Right renal pelvis (tissue), 4 donors: Measurements from ENCODE around the gene ABLIM2. TPM values are rescaled to one million over a fixed set of nuclear protein-coding genes. Genes with fewer than 3 reads are reported as not detected.

ENCODE experiments used
- DNase-seq, 4 donors: peaks; one replicate each; pipeline ENCODE4 v3.0.0-alpha.2; 2013; ENCODE audit warnings: low read depth in 4 of 4, low spot score in 3 of 4, missing footprints in 1 of 4
- polyA plus RNA-seq, 4 donors: library from polyadenylated mRNA; unstranded; fragments of 120-200 nt; gene quantifications; one replicate each; pipeline ENCODE4 v1.2.1, GENCODE V29; 2013; ENCODE audit not compliant: insufficient read length in 4 of 4

ABLIM2 gene
- polyA plus RNA-seq, 4 donors: 6.4 to 7.6 (median 7.5) TPM

GRCh38 chr4:8090744-8091301, 67.8 kb downstream of the ABLIM2 start:
- no peak for DNase-seq

DNA sequence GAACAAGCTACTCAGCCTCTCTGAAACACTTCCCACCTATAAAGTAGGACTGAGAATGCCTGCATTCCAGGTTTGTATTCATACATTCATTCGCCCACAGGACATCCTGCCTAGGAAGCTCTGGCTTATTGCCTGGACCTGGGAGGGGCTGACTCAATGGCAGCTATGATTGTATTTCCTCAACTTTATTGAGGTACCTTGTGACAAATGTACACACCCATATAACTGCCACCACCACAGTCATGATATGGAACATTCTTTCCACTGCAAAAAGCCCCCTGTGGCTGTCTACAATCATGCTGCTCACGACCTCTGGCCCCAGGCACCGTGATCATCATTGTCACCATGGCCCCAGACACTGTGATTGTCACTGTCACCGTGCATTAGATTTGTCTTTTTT, 68.3 kb downstream of the ABLIM2 start:
- DNase-seq: no peak

GRCh38 chr4:8089862-8090261, 68.8 kb downstream of the ABLIM2 start:
- no peak for DNase-seq

- DNase-seq: no peak
These were observed 69.6 kb downstream of the ABLIM2 start for GRCh38 chr4:8088966-8089491.

- no peak for DNase-seq
These were observed 70.6 kb downstream of the ABLIM2 start for GRCh38 chr4:8087921-8088495.

DNA sequence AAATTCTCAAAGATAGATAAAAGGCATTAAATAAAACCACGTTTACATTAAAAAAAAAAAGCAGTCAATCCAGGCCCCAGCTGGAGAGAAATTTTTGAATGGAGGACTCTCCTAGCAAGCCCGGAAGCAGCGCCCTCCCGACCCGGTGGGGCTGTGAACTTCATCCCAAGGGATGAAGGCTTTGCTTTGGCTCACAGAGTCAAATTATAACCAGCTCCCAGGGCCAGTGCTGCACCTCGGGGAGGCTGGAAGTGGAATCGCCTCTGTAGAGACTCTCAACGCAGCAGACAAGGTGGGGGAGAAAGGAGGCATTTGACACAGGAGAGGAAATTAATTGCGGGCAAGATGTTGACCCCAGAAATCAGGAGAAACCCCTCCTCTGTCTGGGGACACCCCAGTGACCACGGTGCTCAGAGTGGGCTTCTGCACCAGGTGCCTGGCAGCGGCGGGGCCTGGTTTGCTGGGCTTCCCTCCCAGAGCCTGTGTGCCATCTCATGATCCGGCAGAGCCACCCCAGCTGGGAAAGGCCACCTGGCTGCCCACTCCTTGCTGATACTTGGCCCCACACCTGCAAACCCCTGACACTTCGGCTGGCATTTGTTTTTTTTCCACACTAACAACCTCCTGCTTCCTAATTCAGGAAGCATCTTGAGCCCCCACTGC, 71.7 kb downstream of the ABLIM2 start:
- no peak for DNase-seq

DNA sequence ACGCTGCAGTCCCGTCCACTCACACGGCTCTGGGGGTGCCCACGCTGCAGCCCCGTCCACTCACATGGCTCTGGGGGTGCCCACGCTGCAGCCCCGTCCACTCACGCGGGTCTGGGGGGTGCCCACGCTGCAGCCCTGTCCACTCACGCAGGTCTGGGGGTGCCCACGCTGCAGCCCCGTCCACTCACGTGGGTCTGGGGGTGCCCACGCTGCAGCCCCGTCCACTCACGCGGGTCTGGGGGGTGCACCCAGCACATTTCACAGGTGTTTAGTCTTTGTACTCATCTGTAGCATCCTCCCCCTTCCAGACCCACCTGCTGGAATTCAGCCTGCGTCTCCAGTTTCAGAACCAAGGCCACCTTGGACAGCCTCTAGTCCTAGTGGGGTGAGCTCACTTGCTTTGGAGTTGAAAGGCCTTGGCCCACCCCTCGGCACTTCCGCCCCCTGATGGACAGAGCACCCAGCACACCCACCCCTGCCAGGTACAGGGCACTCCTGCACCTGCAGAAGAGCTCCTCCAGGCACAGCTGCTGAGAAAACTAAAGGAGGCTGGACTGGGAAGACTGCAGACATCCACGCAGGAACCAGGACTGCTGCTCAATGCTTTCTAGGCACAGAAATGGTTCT, 73.0 kb downstream of the ABLIM2 start:
- DNase-seq: no peak

DNA sequence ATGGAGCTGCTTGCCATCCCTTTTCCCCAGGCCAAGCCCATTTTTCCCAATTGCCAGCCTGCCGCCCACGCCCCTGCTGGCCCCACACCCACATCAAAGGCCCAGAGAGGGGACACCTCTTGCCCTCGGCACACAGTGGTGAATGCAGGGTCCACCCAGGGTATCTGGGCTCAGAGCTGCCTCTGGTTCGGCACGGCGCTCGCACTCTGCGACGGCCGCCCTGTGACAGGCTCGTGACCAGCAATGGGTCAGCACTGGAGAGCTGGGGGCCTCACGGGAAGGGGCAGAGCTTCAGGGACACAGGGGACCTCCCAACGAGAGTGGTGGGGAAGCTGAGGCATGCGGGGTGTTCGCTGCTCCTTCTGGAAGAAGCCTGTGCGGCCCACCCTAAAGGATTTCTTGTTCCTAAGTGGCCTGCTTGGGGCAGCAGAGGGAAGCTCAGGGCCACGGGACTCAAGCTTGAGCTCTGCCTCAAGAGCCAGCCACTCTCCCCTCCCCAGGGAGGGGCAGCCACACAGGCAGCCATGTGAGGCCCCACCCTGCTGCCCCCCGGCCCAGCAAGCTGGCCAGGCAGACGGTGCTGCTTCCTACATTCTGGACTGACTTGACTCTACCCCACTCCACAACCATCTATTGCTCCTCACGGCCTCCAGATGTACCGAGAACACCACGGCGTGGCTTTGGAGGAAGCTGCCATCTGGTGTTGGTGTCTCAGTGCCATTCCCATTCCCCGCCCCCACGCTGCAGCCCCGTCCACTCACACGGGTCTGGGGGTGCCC, 73.7 kb downstream of the ABLIM2 start:
- no peak for DNase-seq

- no peak for DNase-seq
These were observed 74.5 kb downstream of the ABLIM2 start for GRCh38 chr4:8084031-8084660.

- no peak for DNase-seq
These were observed 75.4 kb downstream of the ABLIM2 start for GRCh38 chr4:8083086-8083825.

- DNase-seq: no peak
These were observed 76.0 kb downstream of the ABLIM2 start for GRCh38 chr4:8082517-8083055.

DNA sequence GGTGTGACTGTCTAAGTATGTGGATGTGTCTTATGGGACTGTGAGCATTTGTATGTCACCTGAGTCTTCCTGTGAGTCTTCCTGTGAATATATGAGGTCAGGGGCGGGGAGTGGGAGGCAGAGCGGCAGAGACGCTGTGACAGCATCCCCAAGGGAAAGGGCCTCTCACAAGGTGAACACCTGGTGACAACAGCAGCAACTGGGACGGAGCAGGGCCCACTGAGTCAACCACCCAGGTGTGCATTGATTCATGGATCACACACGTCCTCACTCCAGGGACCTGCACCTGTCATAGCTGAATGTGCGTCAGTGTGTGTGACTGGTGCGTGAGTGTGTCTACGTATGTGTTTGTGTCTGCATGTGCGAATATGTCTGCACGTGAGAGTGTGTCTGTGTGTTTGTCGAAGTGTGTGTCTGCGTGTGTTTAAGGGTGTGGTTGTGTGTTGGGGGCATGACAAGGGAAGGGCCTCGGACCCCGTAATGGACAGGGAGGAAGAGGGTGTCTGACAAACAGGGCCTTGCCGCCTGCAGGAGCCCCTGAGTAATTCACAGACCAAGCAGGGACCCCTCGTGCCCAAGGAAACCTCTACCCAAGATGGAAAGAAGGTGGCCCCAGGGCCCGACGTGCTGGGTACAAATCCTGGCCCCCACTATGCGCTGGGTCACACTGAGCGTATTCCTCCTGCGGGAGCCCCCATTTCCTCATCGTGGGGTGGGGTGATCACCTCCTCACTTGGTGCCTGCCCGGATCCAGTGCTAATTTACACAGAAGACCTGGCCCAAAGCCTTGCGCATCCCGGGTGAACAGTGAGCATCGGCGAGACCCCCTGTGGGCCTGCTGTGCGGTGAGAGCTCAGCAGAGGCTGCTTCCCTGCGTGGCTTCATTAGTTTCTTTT, 76.7 kb downstream of the ABLIM2 start:
- DNase-seq: no peak

- DNase-seq: no peak
These were observed 77.4 kb downstream of the ABLIM2 start for GRCh38 chr4:8081171-8081570.

DNA sequence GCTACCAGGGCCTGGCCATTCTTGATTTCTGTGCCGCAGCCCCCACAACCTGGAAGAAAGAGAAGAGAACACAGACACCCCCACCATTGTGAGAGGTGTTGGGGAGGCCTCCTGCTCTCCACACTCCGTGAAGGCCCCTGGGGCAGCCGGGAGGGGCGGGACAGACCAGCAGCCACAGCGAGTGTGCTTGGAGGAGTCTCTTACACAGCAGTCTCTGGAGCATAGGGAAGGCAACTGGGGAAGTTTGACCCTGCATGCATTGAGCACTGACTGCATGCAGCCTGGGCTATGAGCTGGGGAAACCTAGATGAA, 77.9 kb downstream of the ABLIM2 start:
- DNase-seq: no peak

DNA sequence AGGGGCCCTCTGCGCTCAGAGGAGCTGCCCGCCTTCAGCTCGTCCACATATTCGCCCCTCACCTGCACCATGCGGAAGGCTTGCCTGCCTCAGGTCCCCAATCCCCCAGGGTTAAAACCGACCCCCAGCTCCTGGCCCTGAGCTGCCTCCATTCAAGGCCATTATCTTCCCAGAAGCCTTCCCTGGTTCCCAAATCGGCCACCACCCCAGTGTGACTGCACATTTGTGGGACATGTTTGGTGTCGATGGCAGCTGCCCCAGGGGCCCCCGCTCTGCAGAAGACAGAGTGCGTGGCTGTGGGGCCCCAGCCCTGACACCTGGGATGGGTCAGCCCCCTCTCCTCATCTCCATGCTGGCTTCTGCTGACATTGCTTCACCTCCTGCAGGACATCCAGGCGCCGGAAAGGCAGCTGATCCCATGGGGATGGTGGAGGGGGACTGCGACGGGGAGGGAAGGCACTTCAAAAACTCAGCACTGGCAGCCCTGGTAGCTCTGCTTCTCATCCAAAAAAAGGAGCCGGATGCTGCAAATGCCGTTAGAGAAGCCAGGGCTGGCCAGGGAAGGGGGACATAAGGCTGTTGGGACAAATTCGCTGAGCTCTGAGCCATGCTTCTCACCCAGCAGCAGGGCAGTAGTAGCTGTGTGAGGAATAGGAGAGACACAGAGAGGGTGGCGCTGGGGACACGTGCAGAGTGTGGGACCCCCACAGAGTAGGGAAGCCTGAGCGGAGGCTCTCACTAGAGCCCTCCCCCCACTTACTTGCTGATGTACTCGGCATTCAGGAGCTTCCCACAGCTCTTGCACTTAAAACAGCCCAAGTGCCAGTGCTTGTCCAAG, 78.5 kb downstream of the ABLIM2 start:
- no peak for DNase-seq

GRCh38 chr4:8079031-8079885, 79.4 kb downstream of the ABLIM2 start:
- no peak for DNase-seq

DNA sequence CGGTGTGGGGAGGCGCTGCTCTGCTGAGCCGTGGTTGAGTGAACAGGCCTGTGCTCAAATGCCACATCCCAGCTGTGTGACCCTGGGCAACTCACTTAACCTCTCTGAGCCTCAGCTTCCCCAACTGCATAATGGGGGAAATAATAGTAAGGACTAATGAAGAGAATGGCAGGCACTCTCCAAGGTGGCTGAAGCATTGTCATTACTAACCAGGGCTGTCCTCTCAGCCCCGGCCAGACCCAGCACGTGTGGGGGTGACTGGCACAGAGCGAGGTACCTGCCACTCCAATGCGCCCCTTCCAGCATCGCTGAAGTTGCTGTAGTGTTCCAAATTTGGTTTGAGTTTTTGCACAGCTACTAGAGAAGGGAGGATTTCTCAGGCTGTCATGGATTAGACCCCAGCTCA, 80.0 kb downstream of the ABLIM2 start:
- no peak for DNase-seq
